ENCODE measurements around the gene TNFRSF21.
A peak's percentile ranks its signal among the peaks of the same experiment; 100 is the strongest.

Gene TNFRSF21

DNA sequence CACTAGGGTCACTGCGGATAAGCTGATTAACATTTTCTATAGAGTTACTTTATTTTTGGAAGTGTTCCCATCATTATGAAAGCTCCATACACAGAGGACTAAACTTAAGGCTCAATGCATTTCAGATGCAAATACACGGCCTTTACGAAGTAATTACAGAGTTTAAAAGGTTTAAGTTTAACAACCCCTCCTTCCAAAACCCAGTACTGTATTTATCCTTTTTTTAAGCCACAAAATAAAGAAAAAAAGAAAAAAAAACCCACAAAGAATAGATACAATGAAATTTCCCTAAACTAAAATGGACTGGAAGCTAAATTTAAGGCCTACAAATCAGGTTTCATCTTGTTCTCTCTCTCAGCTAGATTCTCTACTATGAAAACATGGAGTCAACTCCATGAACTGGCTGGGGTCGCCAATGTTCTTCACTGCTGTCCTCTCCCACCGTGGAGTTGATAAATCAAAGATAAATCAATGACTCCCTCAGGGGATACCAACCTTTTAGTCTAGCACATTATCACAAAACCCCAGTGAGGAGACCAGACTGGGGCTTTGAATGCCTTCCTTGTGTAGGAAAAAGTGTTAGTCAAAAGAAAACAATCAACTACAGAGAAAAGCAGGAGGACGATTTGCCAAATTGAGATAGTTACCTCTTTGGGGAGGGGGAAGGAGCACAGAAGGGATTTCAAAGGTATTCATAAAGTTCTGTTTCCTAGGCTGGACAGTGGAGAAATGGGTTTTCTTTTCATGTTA, 52.5 kb downstream of the TNFRSF21 start:
- Histone ChIP-seq H3K9ac (no peak overlapping the region), H3K27ac (0 out of 2 replicates have a peak overlapping the region, but pooled peaks have one; percentile 20), H3K4me2 (no peak overlapping the region), H3K4me3 (no peak overlapping the region), H3K36me3 (peaks cover 84% of the 10 kb centered on the region), H3K9me3 (no peaks in the 10 kb centered on the region), H3K27me3 (no peaks in the 10 kb centered on the region), H4K20me1 (no peaks in the 10 kb centered on the region; the same call in 1 of the 2 replicates), H3K4me1 (peaks cover 58% of the 10 kb centered on the region)
- no peak for TF ChIP-seq Cebpa-rat (IDR thresholded peaks at IDR 0.05)

DNA sequence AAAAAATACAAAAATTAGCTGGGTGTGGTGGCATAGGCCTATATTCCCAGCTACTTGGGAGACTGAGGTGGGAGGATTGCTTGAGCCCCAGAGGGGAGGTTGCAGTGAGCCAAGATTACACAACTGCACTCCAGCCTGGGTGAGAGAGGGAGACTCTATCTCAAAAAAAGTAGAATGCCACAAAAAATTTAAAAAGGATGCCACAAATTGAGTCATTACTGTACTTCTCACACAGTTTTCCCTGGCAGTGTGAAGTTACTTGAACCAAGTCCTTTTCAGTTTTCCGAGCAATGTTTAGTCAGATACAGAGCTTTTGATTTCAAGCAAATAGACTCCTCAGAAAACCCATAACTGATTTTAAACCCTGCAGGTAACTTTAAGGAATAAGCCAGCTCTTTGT, 53.3 kb downstream of the TNFRSF21 start:
- peaks cover 61% of the 10 kb centered on the region for H3K4me1 ChIP-seq
- no peak overlapping the region for H3K27ac ChIP-seq
- peaks cover 82% of the 10 kb centered on the region for H3K36me3 ChIP-seq
- no peaks in the 10 kb centered on the region for H3K27me3 ChIP-seq
- no peaks in the 10 kb centered on the region for H4K20me1 ChIP-seq
- no peak overlapping the region for H3K4me3 ChIP-seq
- no peak for TF ChIP-seq Cebpa-rat (IDR thresholded peaks at IDR 0.05)
- no peaks in the 10 kb centered on the region for H3K9me3 ChIP-seq
- no peak overlapping the region for H3K9ac ChIP-seq
- H3K4me2 ChIP-seq, result no peak overlapping the region

DNA sequence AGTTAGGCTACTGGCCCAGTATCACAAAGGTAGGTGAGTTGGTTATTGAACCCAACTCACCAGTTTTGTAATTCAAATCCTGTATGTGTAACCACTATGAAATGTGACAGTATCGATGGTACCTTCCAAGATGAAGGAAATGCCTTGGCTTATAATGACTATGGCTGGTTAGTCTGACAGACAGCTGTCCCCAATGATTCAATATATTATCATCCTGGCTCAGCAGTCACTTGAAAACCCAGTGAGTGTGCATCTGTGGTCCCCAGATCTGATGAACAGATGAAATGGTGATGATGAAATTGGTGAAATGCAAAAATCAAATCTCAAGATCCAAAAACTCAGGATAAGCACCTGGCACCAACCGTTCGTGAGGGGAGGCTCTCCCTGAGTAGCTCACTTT, 54.8 kb downstream of the TNFRSF21 start:
- peak overlapping the region; percentile 98; the same call in 1 of the 2 replicates for H3K27ac ChIP-seq
- H3K36me3 ChIP-seq, result peaks cover 72% of the 10 kb centered on the region

DNA sequence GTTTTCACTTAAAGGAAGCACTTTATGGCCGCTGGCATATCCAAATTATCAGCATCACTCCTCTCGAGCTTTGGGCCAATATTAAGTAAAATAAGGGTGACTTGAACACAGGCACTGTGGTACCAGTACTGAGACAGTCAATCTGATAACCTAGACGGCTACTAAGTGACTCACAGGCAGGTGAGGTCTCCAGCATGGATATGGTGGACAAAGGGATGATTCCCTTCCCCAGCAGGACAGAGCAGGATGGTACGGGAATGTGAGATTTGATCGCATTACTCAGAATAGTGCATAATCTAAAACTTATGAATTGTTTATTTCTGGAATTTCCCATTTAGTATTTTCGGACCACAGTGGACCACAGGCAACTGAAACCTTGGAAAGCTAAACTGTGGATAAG, 55.7 kb downstream of the TNFRSF21 start:
- H3K4me1 ChIP-seq, result peaks cover 63% of the 10 kb centered on the region
- H4K20me1 ChIP-seq, result no peaks in the 10 kb centered on the region
- H3K9me3 ChIP-seq, result no peaks in the 10 kb centered on the region
- no peak overlapping the region for H3K4me3 ChIP-seq
- TF ChIP-seq Cebpa-rat (IDR thresholded peaks at IDR 0.05), result no peak
- no peaks in the 10 kb centered on the region for H3K27me3 ChIP-seq
- H3K36me3 ChIP-seq, result peaks cover 64% of the 10 kb centered on the region
- H3K4me2 ChIP-seq, result no peak overlapping the region
- no peak overlapping the region for H3K9ac ChIP-seq
- H3K27ac ChIP-seq, result peak overlapping the region; percentile 98

More for the DNA sequence above, 54.8 kb downstream of the TNFRSF21 start:
- Histone ChIP-seq H4K20me1 (no peaks in the 10 kb centered on the region), H3K4me2 (no peak overlapping the region), H3K4me3 (no peak overlapping the region), H3K4me1 (peaks cover 64% of the 10 kb centered on the region), H3K9ac (no peak overlapping the region), H3K9me3 (no peaks in the 10 kb centered on the region), H3K27me3 (no peaks in the 10 kb centered on the region)
- no peak for TF ChIP-seq Cebpa-rat (IDR thresholded peaks at IDR 0.05)

DNA sequence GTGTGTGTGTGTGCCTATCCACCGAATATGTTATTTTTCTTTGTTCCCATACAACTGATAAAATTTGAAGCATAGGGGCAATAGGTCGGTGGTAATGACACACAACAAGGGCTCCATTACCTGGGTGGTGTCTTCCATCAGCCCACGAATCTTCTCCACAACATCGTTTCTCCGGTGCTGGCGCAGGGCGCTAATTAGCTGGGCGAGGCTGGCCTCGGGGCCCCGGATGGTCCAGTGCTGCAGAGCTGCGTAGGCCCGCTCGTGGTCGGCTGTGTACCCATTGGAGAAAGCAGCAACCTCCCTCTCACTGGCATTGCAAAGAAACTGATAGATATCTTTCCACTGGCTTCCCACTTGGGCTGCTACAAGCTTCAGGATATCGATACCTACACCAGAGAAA, 56.6 kb downstream of the TNFRSF21 start:
- peaks cover 63% of the 10 kb centered on the region for H3K4me1 ChIP-seq
- no peaks in the 10 kb centered on the region for H3K9me3 ChIP-seq
- peak overlapping the region; percentile 62 for H3K9ac ChIP-seq
- peak overlapping the region; percentile 55 for H3K4me2 ChIP-seq
- no peaks in the 10 kb centered on the region for H4K20me1 ChIP-seq
- H3K36me3 ChIP-seq, result peaks cover 64% of the 10 kb centered on the region
- H3K4me3 ChIP-seq, result no peak overlapping the region
- peak overlapping the region; percentile 98 for H3K27ac ChIP-seq
- TF ChIP-seq Cebpa-rat (IDR thresholded peaks at IDR 0.05), result no peak
- H3K27me3 ChIP-seq, result no peaks in the 10 kb centered on the region

DNA sequence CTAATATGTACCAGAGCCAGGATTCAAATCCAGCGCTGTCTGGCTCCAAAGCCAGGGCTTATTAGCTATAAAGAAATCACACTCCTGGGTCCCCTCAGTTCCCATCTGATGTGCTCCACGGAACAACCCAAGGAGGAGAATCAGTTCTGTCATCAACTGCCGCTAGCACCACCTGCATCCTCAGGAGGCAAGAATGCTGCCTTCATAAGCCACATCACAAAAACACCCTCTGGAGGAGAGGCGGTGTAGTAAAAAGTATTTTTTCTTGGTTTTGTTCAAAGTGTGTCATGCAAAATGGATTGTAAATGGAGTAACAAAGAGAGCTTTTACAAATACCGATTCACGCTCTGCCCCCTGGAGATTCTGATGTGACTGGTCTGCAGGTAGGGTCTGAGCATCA, 57.1 kb downstream of the TNFRSF21 start:
- Histone ChIP-seq H3K9me3 (no peaks in the 10 kb centered on the region), H3K4me2 (peak overlapping the region; percentile 55), H3K9ac (peak overlapping the region; percentile 62), H3K36me3 (peaks cover 59% of the 10 kb centered on the region), H3K27ac (peak overlapping the region; percentile 98), H3K27me3 (no peaks in the 10 kb centered on the region), H3K4me1 (peaks cover 63% of the 10 kb centered on the region), H3K4me3 (peak overlapping the region; percentile 40), H4K20me1 (no peaks in the 10 kb centered on the region)
- no peak for TF ChIP-seq Cebpa-rat (IDR thresholded peaks at IDR 0.05)

DNA sequence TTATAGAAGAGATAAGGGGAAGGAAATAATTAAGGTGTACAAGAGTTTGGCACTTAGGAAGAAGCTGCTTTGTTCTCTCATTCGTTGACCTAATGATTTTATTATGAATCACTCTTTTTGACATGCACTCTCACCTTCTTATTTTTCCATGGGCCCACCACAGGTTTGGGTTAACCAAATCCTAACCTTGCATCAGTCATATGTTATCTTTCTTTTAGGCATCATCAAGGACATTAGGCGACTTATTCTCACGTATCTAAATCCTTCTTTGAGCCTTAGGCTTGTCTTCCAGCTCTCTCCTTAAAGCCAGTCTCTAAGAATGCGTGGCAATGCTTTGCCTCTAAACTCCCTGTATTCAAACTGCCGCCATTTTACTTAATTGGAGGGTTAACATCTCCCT, 58.3 kb downstream of the TNFRSF21 start:
- Histone ChIP-seq H3K27ac (peak overlapping the region; percentile 98), H3K4me1 (peaks cover 72% of the 10 kb centered on the region), H3K36me3 (peaks cover 50% of the 10 kb centered on the region), H3K4me3 (no peak overlapping the region; the same call in 1 of the 2 replicates), H4K20me1 (no peaks in the 10 kb centered on the region), H3K9ac (no peak overlapping the region), H3K4me2 (peak overlapping the region; percentile 55), H3K9me3 (no peaks in the 10 kb centered on the region), H3K27me3 (no peaks in the 10 kb centered on the region)
- no peak for TF ChIP-seq Cebpa-rat (IDR thresholded peaks at IDR 0.05)

DNA sequence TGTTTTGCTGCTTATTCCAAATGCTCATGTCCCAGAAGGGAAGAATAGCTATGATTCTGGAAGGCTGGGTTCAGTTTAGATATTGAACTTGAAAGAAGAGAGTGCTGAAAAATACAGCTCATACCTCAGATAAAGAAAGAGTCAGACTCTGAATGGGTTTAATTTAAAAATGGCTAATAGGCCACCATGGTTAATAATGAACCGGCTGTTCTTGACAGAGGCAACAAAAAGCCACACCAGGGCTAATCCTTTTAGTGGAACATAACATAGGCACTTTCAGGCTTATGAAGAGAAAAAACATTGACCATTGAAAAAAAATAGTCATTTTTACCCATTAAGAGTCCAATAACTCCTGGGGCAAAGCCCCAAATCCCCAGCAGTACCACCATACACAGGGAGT, 59.4 kb downstream of the TNFRSF21 start:
- Histone ChIP-seq H3K9ac (peak overlapping the region; percentile 8; the same call in 1 of the 2 replicates), H3K27ac (peak overlapping the region; percentile 98), H3K36me3 (peaks cover 41% of the 10 kb centered on the region), H3K27me3 (no peaks in the 10 kb centered on the region), H4K20me1 (no peaks in the 10 kb centered on the region), H3K9me3 (no peaks in the 10 kb centered on the region), H3K4me3 (no peak overlapping the region), H3K4me1 (peaks cover 83% of the 10 kb centered on the region), H3K4me2 (peak overlapping the region; percentile 55)
- no peak for TF ChIP-seq Cebpa-rat (IDR thresholded peaks at IDR 0.05)

DNA sequence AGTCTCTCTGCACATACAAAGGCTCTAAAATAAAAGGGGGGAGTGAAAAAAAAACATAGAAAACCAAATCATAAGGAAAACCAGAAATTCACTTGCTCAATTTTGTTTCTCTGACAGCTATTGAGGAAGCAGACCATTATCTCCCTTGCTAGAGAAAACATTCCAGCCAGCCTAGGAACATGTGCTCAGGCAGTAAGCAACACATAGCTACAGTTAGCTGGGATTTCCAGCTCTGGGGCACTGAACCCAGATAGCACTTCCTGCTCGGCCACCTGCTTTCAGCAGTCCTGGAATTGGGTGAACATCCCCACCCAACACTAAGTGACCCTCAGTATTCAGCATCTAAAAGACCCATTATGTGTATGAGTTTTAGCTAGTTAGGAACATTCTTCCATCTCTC, 61.3 kb downstream of the TNFRSF21 start:
- H3K4me2 ChIP-seq, result peak overlapping the region; percentile 79
- TF ChIP-seq Cebpa-rat (IDR thresholded peaks at IDR 0.05), result no peak
- H3K9me3 ChIP-seq, result no peaks in the 10 kb centered on the region; the same call in 1 of the 2 replicates
- H3K4me1 ChIP-seq, result peaks cover 96% of the 10 kb centered on the region
- H3K36me3 ChIP-seq, result peaks cover 29% of the 10 kb centered on the region
- peak overlapping the region; percentile 98 for H3K27ac ChIP-seq
- H3K9ac ChIP-seq, result peak overlapping the region; percentile 89
- no peaks in the 10 kb centered on the region for H3K27me3 ChIP-seq
- H4K20me1 ChIP-seq, result no peaks in the 10 kb centered on the region
- no peak overlapping the region for H3K4me3 ChIP-seq

DNA sequence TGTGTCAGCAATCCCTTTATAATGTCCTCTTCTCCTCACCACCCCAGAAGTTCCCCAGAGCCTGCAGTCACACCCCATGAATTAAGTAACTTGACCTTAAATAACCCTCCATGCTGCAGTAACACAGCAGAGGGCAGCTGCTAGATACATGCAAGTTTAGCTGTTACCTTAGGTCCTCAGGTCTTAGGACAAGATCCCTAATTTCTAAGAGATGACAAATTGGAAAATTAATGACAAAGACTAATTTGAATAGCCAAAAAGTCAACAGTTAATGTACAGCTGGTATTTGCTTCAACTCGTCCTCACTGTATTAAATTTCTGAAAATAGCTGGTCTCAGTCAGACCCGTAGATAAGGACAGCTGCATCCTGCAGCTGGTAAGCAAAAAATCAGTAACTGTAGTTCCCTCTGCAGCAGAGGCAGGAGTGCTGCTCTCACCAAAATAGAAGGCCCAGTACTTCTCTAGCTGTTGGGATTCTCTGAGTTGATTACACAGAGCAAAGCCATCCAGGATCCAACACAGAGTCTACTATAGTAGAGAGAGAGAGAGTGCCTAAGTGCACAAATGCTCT, 62.4 kb downstream of the TNFRSF21 start:
- H3K4me1 ChIP-seq, result peaks cover 96% of the 10 kb centered on the region
- H3K36me3 ChIP-seq, result peaks cover 18% of the 10 kb centered on the region
- H3K4me3 ChIP-seq, result peak overlapping the region; percentile 51
- H3K9me3 ChIP-seq, result no peaks in the 10 kb centered on the region; the same call in 1 of the 2 replicates
- peak; percentile 52; the same call in 1 of the 2 replicates for TF ChIP-seq Cebpa-rat (IDR thresholded peaks at IDR 0.05)
- H3K9ac ChIP-seq, result peak overlapping the region; percentile 89
- H4K20me1 ChIP-seq, result no peaks in the 10 kb centered on the region
- H3K4me2 ChIP-seq, result peak overlapping the region; percentile 79
- no peaks in the 10 kb centered on the region for H3K27me3 ChIP-seq
- peak overlapping the region; percentile 98 for H3K27ac ChIP-seq

All from BLaER1 (cell line).